ENCODE results near the gene KRT35.

GRCh38 chr17:41521574-41522261 is 40.8 kb upstream of the KRT35 start:
- TF ChIP-seq, protein P1, sequence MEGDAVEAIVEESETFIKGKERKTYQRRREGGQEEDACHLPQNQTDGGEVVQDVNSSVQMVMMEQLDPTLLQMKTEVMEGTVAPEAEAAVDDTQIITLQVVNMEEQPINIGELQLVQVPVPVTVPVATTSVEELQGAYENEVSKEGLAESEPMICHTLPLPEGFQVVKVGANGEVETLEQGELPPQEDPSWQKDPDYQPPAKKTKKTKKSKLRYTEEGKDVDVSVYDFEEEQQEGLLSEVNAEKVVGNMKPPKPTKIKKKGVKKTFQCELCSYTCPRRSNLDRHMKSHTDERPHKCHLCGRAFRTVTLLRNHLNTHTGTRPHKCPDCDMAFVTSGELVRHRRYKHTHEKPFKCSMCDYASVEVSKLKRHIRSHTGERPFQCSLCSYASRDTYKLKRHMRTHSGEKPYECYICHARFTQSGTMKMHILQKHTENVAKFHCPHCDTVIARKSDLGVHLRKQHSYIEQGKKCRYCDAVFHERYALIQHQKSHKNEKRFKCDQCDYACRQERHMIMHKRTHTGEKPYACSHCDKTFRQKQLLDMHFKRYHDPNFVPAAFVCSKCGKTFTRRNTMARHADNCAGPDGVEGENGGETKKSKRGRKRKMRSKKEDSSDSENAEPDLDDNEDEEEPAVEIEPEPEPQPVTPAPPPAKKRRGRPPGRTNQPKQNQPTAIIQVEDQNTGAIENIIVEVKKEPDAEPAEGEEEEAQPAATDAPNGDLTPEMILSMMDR (IDR thresholded peaks at IDR 0.05; ENCODE audit: low read depth, low read length, poor library complexity, severe bottlenecking): no peak
- no peak for TF ChIP-seq EZH2phosphoT487 (IDR thresholded peaks at IDR 0.05; ENCODE audit: borderline replicate concordance, low read length)

Measured in DOHH2 (cell line).